ENCODE data around the gene CACNB4. TPM values are rescaled to one million over a fixed set of nuclear protein-coding genes. Genes with fewer than 3 reads are reported as not detected.
A peak's percentile ranks its signal among the peaks of the same experiment; 100 is the strongest.

CACNB4 gene
- polyA plus RNA-seq, 1 of the 3 experiments (the other 2 are of a cell fraction) = 0.18 TPM

DNA sequence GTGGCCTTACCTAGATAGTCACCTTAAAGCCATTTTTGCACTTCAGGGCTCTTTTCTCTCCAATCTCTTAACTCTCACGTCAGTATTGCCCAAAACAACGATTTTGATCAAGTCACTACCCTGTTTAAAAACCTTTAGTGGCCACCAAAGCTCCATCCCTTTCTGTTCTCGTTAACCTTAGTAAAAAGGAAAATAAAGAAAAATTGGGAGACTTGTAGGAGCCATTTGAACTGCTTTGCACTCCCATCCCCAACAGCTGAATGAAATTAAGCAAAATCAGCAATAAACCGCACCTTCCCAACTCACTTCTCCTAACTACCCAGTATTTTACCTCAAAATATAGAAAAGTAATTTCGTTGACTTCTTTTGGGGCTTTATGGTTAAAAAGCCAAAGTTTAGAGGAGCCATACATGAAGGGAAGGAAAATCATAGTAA is 269.9 kb downstream of the CACNB4 start:
- ChIA-PET CTCF (interaction anchor here (1.0 kb wide), 1 partner anchor 8 kb away, joined by 4 read pairs; no protein-coding TSS in a partner anchor), POLR2A (interaction anchor here (0.8 kb wide), 1 partner anchor 16 kb away, joined by 3 read pairs; no protein-coding TSS in a partner anchor)
- no peak for TF ChIP-seq GABPA (IDR thresholded peaks at IDR 0.05; ENCODE audit: low read depth)
- TF ChIP-seq USF1 (IDR thresholded peaks at IDR 0.05; ENCODE audit: borderline replicate concordance, low read depth) = no peak
- TF ChIP-seq FOXM1 (IDR thresholded peaks at IDR 0.05; ENCODE audit: low read depth) = no peak
- TF ChIP-seq GATA2 (CRISPR knock-in tag; IDR thresholded peaks at IDR 0.05) = no peak
- no peak for TF ChIP-seq RXRA (IDR thresholded peaks at IDR 0.05; ENCODE audit: borderline replicate concordance, low read depth)
- TF ChIP-seq, protein P1, sequence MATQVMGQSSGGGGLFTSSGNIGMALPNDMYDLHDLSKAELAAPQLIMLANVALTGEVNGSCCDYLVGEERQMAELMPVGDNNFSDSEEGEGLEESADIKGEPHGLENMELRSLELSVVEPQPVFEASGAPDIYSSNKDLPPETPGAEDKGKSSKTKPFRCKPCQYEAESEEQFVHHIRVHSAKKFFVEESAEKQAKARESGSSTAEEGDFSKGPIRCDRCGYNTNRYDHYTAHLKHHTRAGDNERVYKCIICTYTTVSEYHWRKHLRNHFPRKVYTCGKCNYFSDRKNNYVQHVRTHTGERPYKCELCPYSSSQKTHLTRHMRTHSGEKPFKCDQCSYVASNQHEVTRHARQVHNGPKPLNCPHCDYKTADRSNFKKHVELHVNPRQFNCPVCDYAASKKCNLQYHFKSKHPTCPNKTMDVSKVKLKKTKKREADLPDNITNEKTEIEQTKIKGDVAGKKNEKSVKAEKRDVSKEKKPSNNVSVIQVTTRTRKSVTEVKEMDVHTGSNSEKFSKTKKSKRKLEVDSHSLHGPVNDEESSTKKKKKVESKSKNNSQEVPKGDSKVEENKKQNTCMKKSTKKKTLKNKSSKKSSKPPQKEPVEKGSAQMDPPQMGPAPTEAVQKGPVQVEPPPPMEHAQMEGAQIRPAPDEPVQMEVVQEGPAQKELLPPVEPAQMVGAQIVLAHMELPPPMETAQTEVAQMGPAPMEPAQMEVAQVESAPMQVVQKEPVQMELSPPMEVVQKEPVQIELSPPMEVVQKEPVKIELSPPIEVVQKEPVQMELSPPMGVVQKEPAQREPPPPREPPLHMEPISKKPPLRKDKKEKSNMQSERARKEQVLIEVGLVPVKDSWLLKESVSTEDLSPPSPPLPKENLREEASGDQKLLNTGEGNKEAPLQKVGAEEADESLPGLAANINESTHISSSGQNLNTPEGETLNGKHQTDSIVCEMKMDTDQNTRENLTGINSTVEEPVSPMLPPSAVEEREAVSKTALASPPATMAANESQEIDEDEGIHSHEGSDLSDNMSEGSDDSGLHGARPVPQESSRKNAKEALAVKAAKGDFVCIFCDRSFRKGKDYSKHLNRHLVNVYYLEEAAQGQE (IDR thresholded peaks at IDR 0.05; ENCODE audit: low read depth, low read length) = no peak
- TF ChIP-seq TEAD4 (IDR thresholded peaks at IDR 0.05; ENCODE audit: borderline replicate concordance, insufficient read depth) = no peak
- no peak for TF ChIP-seq EZH2phosphoT487 (IDR thresholded peaks at IDR 0.05; ENCODE audit: borderline replicate concordance, low read depth)
- H2AFZ ChIP-seq (ENCODE audit: low read depth) = peak overlapping the region; percentile 96
- peak overlapping the region; percentile 16 to 81; a peak in 3 of 4 replicates for H3K27ac ChIP-seq (ENCODE audit: low read depth in 2 of 2, low read length in 1 of 2)
- H3K4me2 ChIP-seq = peak overlapping the region; percentile 91
- no peaks in the 10 kb centered on the region for H3K9me2 ChIP-seq
- peaks cover 3% of the 10 kb centered on the region for H3F3A ChIP-seq (replicated peaks; ENCODE audit: insufficient read depth)
- peak overlapping the region; percentile 84 to 96 for H3K4me3 ChIP-seq (ENCODE audit: low read depth in 2 of 2, low read length in 1 of 2)
- H3K4me1 ChIP-seq (ENCODE audit: control insufficient read depth in 1 of 2, insufficient read depth in 2 of 2, low read depth in 1 of 2, low read length in 1 of 2) = peaks cover 0 to 11% of the 10 kb centered on the region in 2 experiments; a peak in 2 of 4 replicates
- no peaks in the 10 kb centered on the region for H3K9me3 ChIP-seq
- no peak for DNase-seq
- no peaks in the 10 kb centered on the region for H3K36me3 ChIP-seq (replicated peaks in 1 of 2; ENCODE audit: control insufficient read depth in 1 of 2, insufficient read depth in 2 of 2, low read length in 1 of 2)
- no peaks in the 10 kb centered on the region for H3K27me3 ChIP-seq (ENCODE audit: insufficient read depth)
- H3K9ac ChIP-seq = no peak overlapping the region
- peaks cover 41% of the 10 kb centered on the region for H3K79me2 ChIP-seq (ENCODE audit: insufficient read depth)
- peaks cover 27% of the 10 kb centered on the region for H4K20me1 ChIP-seq (ENCODE audit: insufficient read depth)
- WGBS (ENCODE audit: low lambda C conversion rate) = 66% methylated on average over 5 of the region's 5 CpGs

GRCh38 chr2:151828143-151828889 is 270.5 kb downstream of the CACNB4 start, which contains the start of gene ARL5A:
Gene ARL5A, minus strand, starts transcription at chr2:151828421. Its CDS starts 245 bp downstream, at chr2:151828176.
- H3K9me2 ChIP-seq = no peaks in the 10 kb centered on the region
- H3K4me1 ChIP-seq (ENCODE audit: control insufficient read depth in 1 of 2, insufficient read depth in 2 of 2, low read depth in 1 of 2, low read length in 1 of 2) = peaks cover 0 to 15% of the 10 kb centered on the region in 2 experiments; a peak in 2 of 4 replicates
- peaks cover 5% of the 10 kb centered on the region for H3F3A ChIP-seq (replicated peaks; ENCODE audit: insufficient read depth)
- peak within 1 kb of the TSS; percentile 96 for H2AFZ ChIP-seq (ENCODE audit: low read depth)
- peak within 1 kb of the TSS; percentile 91 for H3K4me2 ChIP-seq
- CTCF ChIA-PET = interaction anchor here (1.0 to 2.5 kb wide), 2 partner anchors 8 to 197 kb away, joined by 4 to 9 read pairs; no protein-coding TSS in a partner anchor
- H3K36me3 ChIP-seq (replicated peaks in 1 of 2; ENCODE audit: control insufficient read depth in 1 of 2, insufficient read depth in 2 of 2, low read length in 1 of 2) = no peaks in the 10 kb centered on the region
- no peaks in the 10 kb centered on the region for H3K27me3 ChIP-seq (ENCODE audit: insufficient read depth)
- H3K9ac ChIP-seq = peak within 1 kb of the TSS; percentile 89
- H3K4me3 ChIP-seq (ENCODE audit: low read depth in 2 of 2, low read length in 1 of 2) = peak within 1 kb of the TSS; percentile 84 to 96
- peaks cover 33% of the 10 kb centered on the region for H4K20me1 ChIP-seq (ENCODE audit: insufficient read depth)
- POLR2A ChIA-PET = interaction anchor here (0.8 kb wide), 2 partner anchors 17 to 22 kb away, joined by 3 read pairs; no protein-coding TSS in a partner anchor
- WGBS (ENCODE audit: low lambda C conversion rate) = 6% methylated on average over 12 of the region's 64 CpGs
- H3K79me2 ChIP-seq (ENCODE audit: insufficient read depth) = peaks cover 47% of the 10 kb centered on the region
- DNase-seq = peak; percentile 98
- H3K9me3 ChIP-seq = no peaks in the 10 kb centered on the region
- peak within 1 kb of the TSS; percentile 64 to 86 for H3K27ac ChIP-seq (ENCODE audit: low read depth in 2 of 2, low read length in 1 of 2)
- no peak for TF ChIP-seq IRF3 (IDR thresholded peaks at IDR 0.05; ENCODE audit: low read depth, low read length)
- TF ChIP-seq, protein P2, sequence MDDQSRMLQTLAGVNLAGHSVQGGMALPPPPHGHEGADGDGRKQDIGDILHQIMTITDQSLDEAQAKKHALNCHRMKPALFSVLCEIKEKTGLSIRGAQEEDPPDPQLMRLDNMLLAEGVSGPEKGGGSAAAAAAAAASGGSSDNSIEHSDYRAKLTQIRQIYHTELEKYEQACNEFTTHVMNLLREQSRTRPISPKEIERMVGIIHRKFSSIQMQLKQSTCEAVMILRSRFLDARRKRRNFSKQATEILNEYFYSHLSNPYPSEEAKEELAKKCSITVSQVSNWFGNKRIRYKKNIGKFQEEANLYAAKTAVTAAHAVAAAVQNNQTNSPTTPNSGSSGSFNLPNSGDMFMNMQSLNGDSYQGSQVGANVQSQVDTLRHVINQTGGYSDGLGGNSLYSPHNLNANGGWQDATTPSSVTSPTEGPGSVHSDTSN (IDR thresholded peaks at IDR 0.05) = no peak
- no peak for TF ChIP-seq MEF2A (IDR thresholded peaks at IDR 0.05; ENCODE audit: borderline replicate concordance, low read depth)
- TF ChIP-seq, protein P3, sequence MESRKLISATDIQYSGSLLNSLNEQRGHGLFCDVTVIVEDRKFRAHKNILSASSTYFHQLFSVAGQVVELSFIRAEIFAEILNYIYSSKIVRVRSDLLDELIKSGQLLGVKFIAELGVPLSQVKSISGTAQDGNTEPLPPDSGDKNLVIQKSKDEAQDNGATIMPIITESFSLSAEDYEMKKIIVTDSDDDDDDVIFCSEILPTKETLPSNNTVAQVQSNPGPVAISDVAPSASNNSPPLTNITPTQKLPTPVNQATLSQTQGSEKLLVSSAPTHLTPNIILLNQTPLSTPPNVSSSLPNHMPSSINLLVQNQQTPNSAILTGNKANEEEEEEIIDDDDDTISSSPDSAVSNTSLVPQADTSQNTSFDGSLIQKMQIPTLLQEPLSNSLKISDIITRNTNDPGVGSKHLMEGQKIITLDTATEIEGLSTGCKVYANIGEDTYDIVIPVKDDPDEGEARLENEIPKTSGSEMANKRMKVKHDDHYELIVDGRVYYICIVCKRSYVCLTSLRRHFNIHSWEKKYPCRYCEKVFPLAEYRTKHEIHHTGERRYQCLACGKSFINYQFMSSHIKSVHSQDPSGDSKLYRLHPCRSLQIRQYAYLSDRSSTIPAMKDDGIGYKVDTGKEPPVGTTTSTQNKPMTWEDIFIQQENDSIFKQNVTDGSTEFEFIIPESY (IDR thresholded peaks at IDR 0.05; ENCODE audit: borderline replicate concordance, low read depth) = no peak
- peak; percentile 58; the same call in 1 of the 2 replicates for TF ChIP-seq SIN3A (IDR thresholded peaks at IDR 0.05; ENCODE audit: borderline replicate concordance, low read depth, low read length)
- no peak for TF ChIP-seq GATA2 (CRISPR knock-in tag; IDR thresholded peaks at IDR 0.05)
- 0 out of 2 replicates have a peak, but pooled peaks have one; percentile 1 for TF ChIP-seq RAD21 (IDR thresholded peaks at IDR 0.05; ENCODE audit: low read length)
- TF ChIP-seq, protein P4, sequence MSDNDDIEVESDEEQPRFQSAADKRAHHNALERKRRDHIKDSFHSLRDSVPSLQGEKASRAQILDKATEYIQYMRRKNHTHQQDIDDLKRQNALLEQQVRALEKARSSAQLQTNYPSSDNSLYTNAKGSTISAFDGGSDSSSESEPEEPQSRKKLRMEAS (IDR thresholded peaks at IDR 0.05; ENCODE audit: low read depth) = peak; percentile 80
- peak; percentile 84 for TF ChIP-seq NRF1 (IDR thresholded peaks at IDR 0.05; ENCODE audit: low read depth, low read length)

Measured in SK-N-SH (cell line).